Measurements from ENCODE around the gene PTPN4.

PTPN4 gene

GRCh38 chr2:119732601-119733164 lies 27.0 kb upstream of the PTPN4 start:
- no peak for DNase-seq

- DNase-seq = no peak
Measured at GRCh38 chr2:119734047-119734446, 25.7 kb upstream of the PTPN4 start.

GRCh38 chr2:119735565-119735964 lies 24.2 kb upstream of the PTPN4 start:
- no peak for DNase-seq

- DNase-seq = no peak
Measured at GRCh38 chr2:119736021-119736420, 23.7 kb upstream of the PTPN4 start.

GRCh38 chr2:119739580-119740255 lies 20.0 kb upstream of the PTPN4 start:
- DNase-seq = no peak

- no peak for DNase-seq
Measured at GRCh38 chr2:119741001-119741400, 18.7 kb upstream of the PTPN4 start.

- DNase-seq = no peak
Measured at GRCh38 chr2:119741868-119742267, 17.9 kb upstream of the PTPN4 start.

GRCh38 chr2:119744335-119744939 lies 15.3 kb upstream of the PTPN4 start:
- DNase-seq = no peak

GRCh38 chr2:119745566-119745965 lies 14.2 kb upstream of the PTPN4 start:
- no peak for DNase-seq

GRCh38 chr2:119746836-119747686 lies 12.7 kb upstream of the PTPN4 start:
- no peak for DNase-seq

GRCh38 chr2:119748135-119748534 lies 11.6 kb upstream of the PTPN4 start:
- DNase-seq = no peak

- no peak for DNase-seq
Measured at GRCh38 chr2:119749477-119750012, 10.2 kb upstream of the PTPN4 start.

- no peak for DNase-seq
Measured at GRCh38 chr2:119751706-119752105, 8.0 kb upstream of the PTPN4 start.

GRCh38 chr2:119753041-119753929 lies 6.4 kb upstream of the PTPN4 start:
- DNase-seq = no peak

- no peak for DNase-seq
Measured at GRCh38 chr2:119753930-119754321, 5.8 kb upstream of the PTPN4 start.

GRCh38 chr2:119755906-119756305 lies 3.8 kb upstream of the PTPN4 start:
- no peak for DNase-seq

GRCh38 chr2:119756837-119757236 lies 2.9 kb upstream of the PTPN4 start:
- peak; percentile 8 for DNase-seq

- no peak for DNase-seq
Measured at GRCh38 chr2:119758881-119759450, 756 bp upstream of the PTPN4 start.

- DNase-seq = no peak
Measured at GRCh38 chr2:119760237-119760955, 674 bp downstream of the PTPN4 start.

- no peak for DNase-seq
Measured at GRCh38 chr2:119760956-119761275, 1.2 kb downstream of the PTPN4 start.

GRCh38 chr2:119764832-119765231 lies 5.1 kb downstream of the PTPN4 start:
- no peak for DNase-seq

Data from GOT3 (cell line).